MCF 10A (cell line): ENCODE data around the gene DNAJC11. TPM values are rescaled to one million over a fixed set of nuclear protein-coding genes. Genes with fewer than 3 reads are reported as not detected.

ENCODE experiments used
- BruUV-seq: library from RNA; stranded (reverse); fragments of 400-500 nt; replicated peaks from 2 replicates; lab custom pipeline; 2021; lab: Mats Ljungman, UMichigan
- CTCF ChIA-PET: fragments of 300-600 bp; sonication (Branson Sonifier 250); formaldehyde crosslinking; extraction: SDS; loops from one replicate; lab custom pipeline; 2021; ENCODE audit warnings: antibody characterized with exemption, inconsistent platforms; lab: Yijun Ruan, JAX
- POLR2A ChIA-PET: fragments of 300-600, 350-650 bp; sonication (Branson Sonifier 250); formaldehyde crosslinking; extraction: SDS; loops from one replicate; lab custom pipeline; 2020; ENCODE audit warnings: antibody characterized with exemption, inconsistent platforms; lab: Yijun Ruan, JAX
- DNase-seq: peaks from one replicate; pipeline ENCODE4 v3.0.0-alpha.2; 2018; ENCODE audit not compliant: unreplicated experiment
- H3K27ac Mint-ChIP-seq: one replicate; pipeline ENCODE4 v1.8.0; 2022; ENCODE audit warnings: mild to moderate bottlenecking, low read depth, mixed read lengths; ENCODE audit not compliant: unreplicated experiment
- H3K27me3 Mint-ChIP-seq: one replicate; pipeline ENCODE4 v1.8.0; 2022; ENCODE audit warnings: mixed read lengths; ENCODE audit not compliant: insufficient read depth, unreplicated experiment
- H3K36me3 Mint-ChIP-seq: one replicate; pipeline ENCODE4 v1.8.0; 2022; ENCODE audit warnings: mild to moderate bottlenecking, moderate library complexity, mixed read lengths; ENCODE audit not compliant: insufficient read depth, unreplicated experiment
- H3K4me1 Mint-ChIP-seq: one replicate; pipeline ENCODE4 v1.8.0; 2022; ENCODE audit warnings: mixed read lengths; ENCODE audit not compliant: insufficient read depth, unreplicated experiment
- H3K4me3 Mint-ChIP-seq: one replicate; pipeline ENCODE4 v1.8.0; 2022; ENCODE audit warnings: mild to moderate bottlenecking, moderate library complexity, mixed read lengths; ENCODE audit not compliant: unreplicated experiment
- H3K9me3 Mint-ChIP-seq: one replicate; pipeline ENCODE4 v1.8.0; 2022; ENCODE audit warnings: mixed read lengths; ENCODE audit not compliant: unreplicated experiment
- intact Hi-C: fragments of 100-400 bp; cut with micrococcal nuclease; formaldehyde crosslinking; loops from 2 replicates; pipeline ENCODE4 v1.14.1; 2022
- total RNA-seq: library from RNA; stranded (reverse); gene quantifications from 2 replicates; pipeline ENCODE4 v1.2.3, GENCODE V29; 2022
- TF ChIP-seq, protein P1 (sequence below): fragments of 200-600 bp; IDR thresholded peaks from one replicate; pipeline ENCODE4 v1.8.0; 2022; ENCODE audit warnings: antibody characterized with exemption, mild to moderate bottlenecking; ENCODE audit not compliant: unreplicated experiment

Gene DNAJC11
- total RNA-seq, 1 experiment from 2014 or later, result 76.1 TPM

DNA sequence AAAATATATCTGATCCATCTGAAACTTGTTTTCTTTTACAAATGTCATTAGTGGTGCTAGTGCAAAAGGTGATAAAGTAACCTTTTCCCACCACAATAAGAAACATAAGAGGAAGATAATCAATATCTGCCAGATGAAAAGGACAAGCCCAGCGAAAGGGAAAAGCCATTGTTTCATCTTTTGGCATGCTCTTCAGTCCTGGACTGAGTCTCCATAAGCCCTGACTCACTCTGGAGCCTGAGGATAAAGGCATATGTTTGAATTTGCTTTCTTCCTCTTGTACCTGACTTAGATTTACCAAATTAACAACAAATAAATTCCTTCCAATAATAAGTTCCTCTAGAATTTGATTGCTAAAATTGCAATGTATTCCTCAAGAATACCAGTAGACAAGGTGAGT, 13.6 kb downstream of the DNAJC11 start:
- no peak for DNase-seq
- intact Hi-C loops, result no loop called here
- ChIA-PET CTCF (interaction anchor here (0.9 kb wide), 1 partner anchor 8 kb away, joined by 3 read pairs; no protein-coding TSS in a partner anchor), POLR2A (no interaction called here)
- Mint-ChIP-seq H3K9me3 (no peaks in the 10 kb centered on the region), H3K36me3 (peaks cover 21% of the 10 kb centered on the region), H3K27ac (no peak overlapping the region), H3K27me3 (no peaks in the 10 kb centered on the region), H3K4me1 (peaks cover 8% of the 10 kb centered on the region), H3K4me3 (no peak overlapping the region)
- TF ChIP-seq, protein P1, sequence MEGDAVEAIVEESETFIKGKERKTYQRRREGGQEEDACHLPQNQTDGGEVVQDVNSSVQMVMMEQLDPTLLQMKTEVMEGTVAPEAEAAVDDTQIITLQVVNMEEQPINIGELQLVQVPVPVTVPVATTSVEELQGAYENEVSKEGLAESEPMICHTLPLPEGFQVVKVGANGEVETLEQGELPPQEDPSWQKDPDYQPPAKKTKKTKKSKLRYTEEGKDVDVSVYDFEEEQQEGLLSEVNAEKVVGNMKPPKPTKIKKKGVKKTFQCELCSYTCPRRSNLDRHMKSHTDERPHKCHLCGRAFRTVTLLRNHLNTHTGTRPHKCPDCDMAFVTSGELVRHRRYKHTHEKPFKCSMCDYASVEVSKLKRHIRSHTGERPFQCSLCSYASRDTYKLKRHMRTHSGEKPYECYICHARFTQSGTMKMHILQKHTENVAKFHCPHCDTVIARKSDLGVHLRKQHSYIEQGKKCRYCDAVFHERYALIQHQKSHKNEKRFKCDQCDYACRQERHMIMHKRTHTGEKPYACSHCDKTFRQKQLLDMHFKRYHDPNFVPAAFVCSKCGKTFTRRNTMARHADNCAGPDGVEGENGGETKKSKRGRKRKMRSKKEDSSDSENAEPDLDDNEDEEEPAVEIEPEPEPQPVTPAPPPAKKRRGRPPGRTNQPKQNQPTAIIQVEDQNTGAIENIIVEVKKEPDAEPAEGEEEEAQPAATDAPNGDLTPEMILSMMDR, result no peak
- BruUV-seq, result no TSS peak

DNA sequence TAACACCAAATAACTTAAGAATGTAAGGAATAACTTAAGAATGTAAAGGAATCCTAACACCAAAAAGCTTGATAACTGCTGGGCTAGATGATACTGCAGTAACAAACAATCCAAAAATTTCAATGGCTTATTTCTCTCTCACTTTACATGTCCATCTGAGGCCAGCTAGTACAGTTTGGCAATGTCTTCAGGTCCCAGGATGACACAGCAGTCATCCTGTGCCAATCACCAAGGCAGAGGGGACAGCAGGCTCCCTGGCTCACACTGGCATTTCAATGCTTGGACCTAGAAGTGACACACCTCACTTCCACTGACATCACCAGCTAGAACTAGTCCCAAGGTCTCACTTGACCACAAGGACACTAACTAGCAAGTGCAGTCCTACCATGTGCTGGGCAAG, 15.3 kb downstream of the DNAJC11 start:
- ChIA-PET CTCF (interaction anchor here (0.6 to 0.7 kb wide), 2 partner anchors 16 to 384 kb away, joined by 4 read pairs; no protein-coding TSS in a partner anchor), POLR2A (interaction anchor here (0.8 to 1.2 kb wide), 2 partner anchors 14 to 1318 kb away, joined by 3 to 5 read pairs; no protein-coding TSS in a partner anchor)
- Mint-ChIP-seq H3K27me3 (no peaks in the 10 kb centered on the region), H3K27ac (no peak overlapping the region), H3K9me3 (no peaks in the 10 kb centered on the region), H3K4me1 (peaks cover 8% of the 10 kb centered on the region), H3K4me3 (no peak overlapping the region), H3K36me3 (peaks cover 11% of the 10 kb centered on the region)
- intact Hi-C loops, result no loop called here
- BruUV-seq, result no TSS peak
- TF ChIP-seq, protein P1, result no peak
- no peak for DNase-seq

DNA sequence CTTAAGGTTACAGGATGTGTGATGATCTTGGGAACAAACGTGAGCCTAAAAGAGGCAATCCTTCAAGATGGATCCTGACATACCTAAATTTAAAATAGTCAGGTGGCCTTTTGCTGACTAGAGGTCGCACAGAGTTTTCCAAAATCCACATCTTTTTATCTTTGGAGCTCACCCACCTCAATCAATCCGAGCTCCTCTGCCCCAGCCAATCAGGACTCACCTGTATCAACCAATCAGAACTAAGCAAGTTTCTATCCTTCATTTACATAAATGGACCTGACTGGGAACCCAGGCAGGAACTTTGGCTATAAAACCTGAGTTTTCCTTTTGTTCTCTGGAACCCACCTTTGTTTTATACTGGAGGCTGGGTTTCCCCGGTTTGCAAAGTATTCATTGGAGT, 16.2 kb downstream of the DNAJC11 start:
- DNase-seq, result no peak
- TF ChIP-seq, protein P1, result no peak
- ChIA-PET POLR2A (interaction anchor here (1.2 kb wide), 1 partner anchor 1318 kb away, joined by 3 read pairs; no protein-coding TSS in a partner anchor), CTCF (interaction anchor here (0.5 to 0.8 kb wide), 3 partner anchors 15 to 580 kb away, joined by 3 to 5 read pairs (median 4); no protein-coding TSS in a partner anchor)
- Mint-ChIP-seq H3K4me1 (peaks cover 8% of the 10 kb centered on the region), H3K4me3 (no peak overlapping the region), H3K9me3 (no peaks in the 10 kb centered on the region), H3K27ac (peak overlapping the region; percentile 19), H3K36me3 (peaks cover 15% of the 10 kb centered on the region), H3K27me3 (no peaks in the 10 kb centered on the region)
- no TSS peak for BruUV-seq
- intact Hi-C loops, result no loop called here

DNA sequence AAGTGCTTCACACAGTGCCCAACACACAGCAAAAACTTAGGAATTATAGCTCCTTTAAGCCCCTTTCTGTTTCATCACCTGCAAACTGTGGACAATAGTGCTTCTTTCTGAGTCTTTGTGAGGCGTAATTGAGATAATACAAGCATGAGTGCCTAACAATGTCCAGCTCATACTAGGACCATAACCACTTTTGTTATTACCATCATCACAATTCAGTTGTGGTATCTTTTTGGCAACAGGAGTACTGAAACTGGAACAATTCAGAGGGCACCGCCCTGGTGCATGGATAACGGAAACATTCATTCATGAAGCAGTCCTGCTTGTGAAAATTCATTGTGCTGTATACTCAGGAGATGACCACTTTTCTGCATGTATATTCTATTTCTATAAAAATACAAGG, 18.2 kb downstream of the DNAJC11 start:
- peaks cover 5% of the 10 kb centered on the region for H3K4me1 Mint-ChIP-seq
- ChIA-PET POLR2A (interaction anchor here (0.6 to 0.9 kb wide), 2 partner anchors 8 to 105 kb away, joined by 3 read pairs; no protein-coding TSS in a partner anchor), CTCF (interaction anchor here (0.6 to 1.2 kb wide), 2 partner anchors 18 to 1225 kb away, joined by 3 read pairs; partner anchors contain the start of gene DNAJC11)
- TF ChIP-seq, protein P1, result no peak
- H3K4me3 Mint-ChIP-seq, result no peak overlapping the region
- BruUV-seq, result no TSS peak
- intact Hi-C loops, result no loop called here
- peaks cover 35% of the 10 kb centered on the region for H3K36me3 Mint-ChIP-seq
- H3K27me3 Mint-ChIP-seq, result no peaks in the 10 kb centered on the region
- H3K27ac Mint-ChIP-seq, result no peak overlapping the region
- H3K9me3 Mint-ChIP-seq, result no peaks in the 10 kb centered on the region
- no peak for DNase-seq
